Heart left ventricle (tissue), 13 donors: Measurements from ENCODE around the gene ISM1.

Source experiments
- CTCF ChIP-seq, 12 donors: fragments of 200-600 bp; sonication (generic) in 4 of 12; IDR thresholded peaks; one replicate each; pipeline versions ENCODE4 v1.5.0 to v1.8.0; 2018 to 2022; ENCODE audit warnings: antibody characterized with exemption in 12 of 12, mild to moderate bottlenecking in 5 of 12
- POLR2A ChIP-seq, 2 donors: fragments of 450-650 bp; IDR thresholded peaks; one replicate each; pipeline ENCODE4 v1.6.1; 2017; ENCODE audit warnings: antibody characterized with exemption in 2 of 2, mild to moderate bottlenecking in 2 of 2, moderate library complexity in 2 of 2
- donor health status: ischemic (EF 13 %, LVEDD 7.1; RV severe dilation, severe dysfunction).
- donor health status: DM: no; HTN: yes; CAD: no.
- donor health status: DM: no; HTN: no; CAD: no.
- donor health status: ischemic (EF 25% LVEDD 6.9; RV normal size, moderate dysfunction).
- donor health status: ischemic (EF 25% LVEDD 5.7; RV mildly dilated, moderate dysfunction).
- donor health status: ischemic (EF 35%, LVEDD 5.7; RV mildly dilated, moderate dysfunction).
- donor health status: nonischemic (EF 11% LVEDD 7.7; RV severe dilation, severe dysfunction).
- donor health status: DM: yes; HTN: yes; CAD: no.
- donor health status: PGD.
- donor health status: ischemic (EF 29% LVEDD 5.4; RV normal size, mild dysfunction).
- donor health status: nonischemic (EF 23%, LVEDD 6.1; RV moderate dilation, normal function).

- TF ChIP-seq CTCF (IDR thresholded peaks at IDR 0.05) (no peak), POLR2A (IDR thresholded peaks at IDR 0.05) (no peak)
Observed at GRCh38 chr20:13232999-13233398, 11.9 kb downstream of the ISM1 start.
